HepG2 (cell line): ENCODE results near the gene DCUN1D3.

Experiments
- ATF6 ChIP-seq: sonication (generic); formaldehyde crosslinking; conservative IDR thresholded peaks from 2 replicates; pipeline ENCODE4 v1.4.0; 2020; ENCODE audit warnings: missing genetic modification reagents
- CTCF ChIP-seq: sonication (generic); formaldehyde crosslinking; IDR thresholded peaks from 2 replicates; pipeline ENCODE4 v1.5.0; 2020; ENCODE audit warnings: mild to moderate bottlenecking, missing genetic modification reagents, moderate library complexity
- ELF1 ChIP-seq: sonication (generic); formaldehyde crosslinking; IDR thresholded peaks from 2 replicates; pipeline ENCODE4 v1.4.0; 2020; ENCODE audit warnings: missing genetic modification reagents
- MED13 ChIP-seq: sonication (generic); formaldehyde crosslinking; IDR thresholded peaks from 2 replicates; pipeline ENCODE4 v1.5.0; 2020; ENCODE audit warnings: missing genetic modification reagents
- MXD1 ChIP-seq: sonication (generic); formaldehyde crosslinking; IDR thresholded peaks from 2 replicates; pipeline ENCODE4 v1.4.0; 2020; ENCODE audit warnings: mild to moderate bottlenecking, missing genetic modification reagents
- RNF219 ChIP-seq: sonication (generic); formaldehyde crosslinking; IDR thresholded peaks from 2 replicates; pipeline ENCODE4 v1.5.0; 2020; ENCODE audit warnings: mild to moderate bottlenecking, missing genetic modification reagents
- TEAD2 ChIP-seq: sonication (generic); formaldehyde crosslinking; IDR thresholded peaks from 2 replicates; pipeline ENCODE4 v1.9.0; 2021; ENCODE audit warnings: missing genetic modification reagents
- TFDP2 ChIP-seq: sonication (generic); formaldehyde crosslinking; IDR thresholded peaks from 2 replicates; pipeline ENCODE4 v1.4.0; 2020; ENCODE audit warnings: missing genetic modification reagents
- ZHX1 ChIP-seq: sonication (generic); formaldehyde crosslinking; IDR thresholded peaks from 2 replicates; pipeline ENCODE4 v1.8.1; 2022; ENCODE audit warnings: low read depth, mild to moderate bottlenecking, missing genetic modification reagents
- ZNF512B ChIP-seq: sonication (generic); formaldehyde crosslinking; IDR thresholded peaks from 2 replicates; pipeline ENCODE4 v1.5.1; 2020; ENCODE audit warnings: missing genetic modification reagents, mild to moderate bottlenecking, borderline replicate concordance

- TF ChIP-seq CTCF (CRISPR knock-in tag) (no peak), MED13 (CRISPR knock-in tag) (no peak), ATF6 (CRISPR knock-in tag) (no peak), MXD1 (no peak), TEAD2 (no peak), ELF1 (CRISPR knock-in tag) (no peak), ZNF512B (CRISPR knock-in tag) (no peak), TFDP2 (no peak), RNF219 (CRISPR knock-in tag) (no peak), ZHX1 (CRISPR knock-in tag) (no peak)
Observed at GRCh38 chr16:20867585-20867984, 32.6 kb downstream of the DCUN1D3 start.
